Measurements from ENCODE around the gene ARHGAP40.
A peak's percentile ranks its signal among the peaks of the same experiment; 100 is the strongest.

The ARHGAP40 gene

DNA sequence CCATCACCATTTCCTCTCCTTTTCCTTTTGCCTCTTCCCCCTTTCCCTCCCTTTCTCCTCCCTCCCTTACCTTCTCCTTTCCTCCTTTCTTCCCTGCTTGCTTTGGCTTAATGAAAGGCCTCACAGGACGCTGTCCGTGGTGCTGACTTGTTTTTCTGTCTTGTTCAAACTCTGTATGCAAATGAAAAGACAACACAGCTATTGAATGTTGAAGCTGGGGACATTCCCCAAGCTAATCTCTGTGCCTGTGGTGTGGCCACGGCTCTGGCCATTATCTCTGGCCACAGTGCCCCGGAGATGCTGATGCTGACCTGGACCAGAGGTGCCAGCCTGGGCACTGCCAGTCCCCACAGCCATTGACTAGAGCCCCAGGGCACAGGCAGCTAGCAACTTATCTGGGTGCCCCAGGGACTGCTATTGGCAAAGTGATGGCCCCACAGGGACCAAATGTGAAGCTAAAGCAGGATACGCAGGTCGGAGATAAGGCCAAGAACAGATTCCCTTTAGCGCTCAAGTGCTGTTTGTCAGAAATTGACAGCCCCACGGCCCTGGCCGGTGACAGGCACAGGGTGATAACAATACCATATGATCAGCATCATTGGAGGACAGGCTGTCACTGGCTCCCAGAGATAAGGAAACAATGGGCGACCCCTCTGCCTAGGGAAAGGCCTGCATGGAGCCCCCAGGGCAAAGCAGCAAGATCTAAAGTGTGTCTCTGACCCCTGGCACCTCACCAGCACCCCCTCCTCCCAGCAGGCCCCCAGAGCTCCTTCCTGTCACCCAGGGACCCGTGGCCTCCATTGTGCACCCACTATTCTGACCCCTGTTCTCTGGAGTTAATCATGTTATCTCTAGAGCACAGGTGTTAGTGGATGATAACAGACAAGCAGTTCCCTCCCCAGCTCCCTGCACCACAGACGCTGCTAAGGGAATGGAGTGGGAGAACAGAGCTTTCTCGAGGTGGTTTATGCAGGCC, 91.1 kb downstream of the ARHGAP40 start:
- peak; percentile 9 to 55 for DNase-seq

DNA sequence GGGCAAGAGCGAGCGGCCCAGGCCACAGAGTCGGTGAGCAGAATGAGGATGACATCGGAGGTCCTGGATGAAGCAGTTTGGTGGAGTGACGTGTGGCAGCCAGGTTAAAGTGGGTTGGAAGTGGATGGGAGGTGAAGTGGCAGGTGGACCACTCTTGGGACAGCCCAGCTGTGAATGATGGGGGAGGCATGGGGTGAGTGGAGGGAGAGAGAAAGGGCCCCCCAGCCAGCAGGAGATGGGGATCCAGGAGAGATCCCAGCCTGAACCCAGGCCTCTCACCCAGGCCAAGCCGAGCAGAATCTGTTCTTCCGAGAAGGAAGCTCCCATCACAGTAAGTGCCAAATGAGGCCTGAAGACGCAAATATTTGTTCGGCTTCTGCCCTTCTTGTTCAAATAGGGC, 95.7 kb downstream of the ARHGAP40 start:
- no peak for DNase-seq

DNA sequence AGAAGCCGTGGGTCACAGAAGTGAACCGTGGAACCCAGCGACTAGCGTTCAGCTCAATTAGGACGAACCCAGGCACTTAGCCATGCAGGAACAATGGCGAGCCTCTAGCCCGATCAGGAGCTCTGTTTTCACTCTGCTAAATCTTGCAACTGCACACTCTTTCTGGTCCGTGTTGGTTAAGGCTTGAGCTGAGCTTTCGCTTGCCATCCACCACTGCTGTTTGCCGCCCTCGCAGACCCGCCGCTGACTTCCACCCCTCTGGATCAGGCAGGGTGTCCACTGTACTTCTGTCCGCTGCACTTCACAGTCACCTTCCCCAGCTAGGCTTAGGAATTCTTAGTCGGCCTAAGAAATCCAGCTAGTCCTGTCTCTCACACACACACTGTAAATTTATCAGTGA, 96.9 kb downstream of the ARHGAP40 start:
- no peak for DNase-seq

DNA sequence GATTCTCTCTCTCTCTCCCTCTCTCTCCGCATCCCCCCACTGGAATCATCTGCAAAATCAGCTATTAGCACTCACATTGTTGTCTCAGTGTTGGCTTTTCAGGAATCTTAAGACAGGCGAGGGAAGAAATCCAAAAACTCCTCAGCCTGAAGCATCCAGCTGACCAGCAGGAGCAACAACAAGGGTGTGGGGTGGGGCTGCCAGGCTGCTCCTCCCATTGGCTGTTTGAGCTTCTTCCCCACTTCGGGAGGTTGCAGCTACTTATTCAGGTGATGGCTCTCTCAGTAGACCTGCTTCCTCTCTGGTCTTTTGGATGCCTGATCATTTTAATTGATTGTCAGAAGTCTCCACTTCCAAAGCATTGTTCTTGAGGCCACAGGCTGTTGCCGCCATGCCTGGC, 98.5 kb downstream of the ARHGAP40 start:
- DNase-seq = no peak

Measured in inflammatory macrophage treated with lipopolysaccharide for 1 hour (primary cell).